Kidney capillary endothelial cell (primary cell): Measurements from ENCODE around the gene TGM1.

Source experiments
- DNase-seq: peaks from one replicate; pipeline ENCODE4 v3.0.0-alpha.2; 2018; ENCODE audit warnings: low spot score

Gene TGM1

GRCh38 chr14:24271134-24271833, 8.3 kb upstream of the TGM1 start, which contains the start of gene RABGGTA:
RABGGTA (minus strand) TSS chr14:24271597; CDS start chr14:24271115, 482 bp downstream.
- DNase-seq, result peak; percentile 74

- no peak for DNase-seq
These were observed 7.7 kb upstream of the TGM1 start for GRCh38 chr14:24270537-24271133.

GRCh38 chr14:24269910-24270536, 7.0 kb upstream of the TGM1 start:
- DNase-seq, result no peak

DNA sequence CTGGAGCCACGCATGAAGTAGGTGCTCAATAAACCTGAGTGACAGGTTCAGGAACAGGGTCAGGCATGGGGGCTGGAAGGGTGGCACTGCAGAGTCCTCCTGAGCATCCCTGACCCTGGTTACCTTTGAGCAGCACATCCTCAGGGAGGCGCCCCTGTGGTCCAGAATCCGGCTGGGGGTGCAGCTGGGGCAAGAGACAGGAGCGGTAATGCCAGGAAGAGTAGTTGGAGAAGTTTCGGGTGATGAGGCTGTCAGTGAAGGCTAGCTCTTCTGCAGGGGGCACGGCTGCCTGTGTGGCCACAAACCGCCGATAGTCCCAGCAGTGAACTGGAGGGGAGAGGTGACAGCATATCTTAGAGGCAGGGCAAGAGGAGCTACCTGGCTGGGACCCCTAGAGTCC, 6.4 kb upstream of the TGM1 start:
- no peak for DNase-seq

- DNase-seq, result no peak
These were observed 5.2 kb upstream of the TGM1 start for GRCh38 chr14:24268225-24268624.

GRCh38 chr14:24267516-24267915, 4.5 kb upstream of the TGM1 start:
- no peak for DNase-seq

DNA sequence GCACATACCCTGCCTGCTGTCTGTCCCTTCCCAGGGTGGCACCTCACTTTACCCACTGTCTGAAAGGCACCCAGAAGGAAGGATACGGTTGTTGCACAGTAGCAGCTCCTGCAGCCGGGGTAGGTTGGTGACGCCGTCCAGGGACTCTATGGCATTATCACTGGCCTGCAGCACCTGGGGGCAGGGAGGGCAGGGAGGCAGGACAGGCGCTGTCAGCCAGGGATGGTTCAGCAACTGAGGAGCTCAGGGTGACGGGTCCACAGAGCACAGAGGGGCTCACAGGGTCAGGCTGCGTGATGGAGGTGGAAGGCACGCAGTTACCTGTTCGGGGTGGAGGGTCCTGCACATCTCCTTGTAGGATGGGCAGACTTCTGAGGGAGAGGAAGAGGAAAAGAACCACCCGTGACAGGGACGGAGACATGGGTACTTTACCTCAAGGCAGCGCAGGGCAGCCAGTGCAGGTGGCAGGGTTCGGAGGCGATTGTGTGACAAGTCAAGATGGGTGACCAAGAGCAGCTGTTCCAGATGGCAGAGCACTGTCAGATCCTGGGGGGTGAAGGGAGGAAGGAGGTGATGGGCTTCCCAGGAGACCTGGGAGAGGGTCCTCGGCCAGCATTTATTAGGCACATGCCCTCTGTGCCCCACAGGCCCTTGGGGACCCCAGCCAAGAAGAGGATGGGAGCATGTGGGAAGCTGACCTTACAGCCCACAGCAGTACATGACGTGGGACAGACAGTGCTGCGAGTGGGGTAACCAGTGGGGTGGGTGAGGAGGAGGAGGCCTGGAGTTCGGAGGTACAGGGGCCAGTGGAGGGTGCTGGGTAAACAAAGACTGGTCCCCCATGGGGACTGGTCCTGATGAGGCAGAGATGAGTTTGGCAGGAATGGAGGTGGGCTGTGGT, 3.6 kb upstream of the TGM1 start:
- no peak for DNase-seq

DNA sequence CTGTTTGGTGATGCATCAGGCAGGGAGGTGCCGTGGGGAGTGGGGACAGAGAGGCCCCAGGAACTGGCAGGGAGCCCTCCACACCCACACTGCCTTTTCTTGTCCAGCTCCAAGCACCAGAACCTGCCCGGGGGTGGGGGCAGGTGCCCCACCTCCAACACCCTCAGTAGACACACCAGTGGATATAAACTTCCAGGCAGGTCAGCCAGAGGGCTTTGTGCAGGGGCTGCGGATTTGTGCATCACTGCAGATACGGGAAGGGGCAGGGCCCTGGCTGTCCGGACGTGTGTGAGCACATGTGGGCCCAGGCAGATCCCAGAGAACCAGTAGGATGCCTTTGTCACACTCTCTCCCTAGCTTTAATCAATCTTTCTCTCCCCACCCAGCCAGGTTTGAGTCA, 1.3 kb upstream of the TGM1 start:
- no peak for DNase-seq

DNA sequence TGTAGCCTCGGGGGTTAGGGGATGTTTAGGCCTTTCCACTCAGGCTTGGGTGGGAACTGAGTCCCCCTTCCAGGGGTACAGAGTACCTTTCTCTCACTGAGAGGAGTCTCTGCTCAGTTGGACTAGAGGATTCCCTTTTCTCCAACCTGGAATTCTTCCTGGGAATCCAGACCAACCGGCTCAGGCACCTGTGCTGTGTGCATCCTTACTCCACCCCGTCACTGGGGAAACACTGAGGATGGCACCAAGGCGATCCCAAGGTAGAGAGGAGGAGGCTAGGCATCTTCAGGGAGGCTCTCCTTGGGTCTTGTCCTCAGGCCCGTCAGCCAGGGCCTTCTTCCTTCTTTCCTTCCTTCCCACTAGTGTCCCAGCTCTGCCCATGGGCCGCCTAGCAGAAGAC, 871 bp upstream of the TGM1 start:
- DNase-seq, result no peak

DNA sequence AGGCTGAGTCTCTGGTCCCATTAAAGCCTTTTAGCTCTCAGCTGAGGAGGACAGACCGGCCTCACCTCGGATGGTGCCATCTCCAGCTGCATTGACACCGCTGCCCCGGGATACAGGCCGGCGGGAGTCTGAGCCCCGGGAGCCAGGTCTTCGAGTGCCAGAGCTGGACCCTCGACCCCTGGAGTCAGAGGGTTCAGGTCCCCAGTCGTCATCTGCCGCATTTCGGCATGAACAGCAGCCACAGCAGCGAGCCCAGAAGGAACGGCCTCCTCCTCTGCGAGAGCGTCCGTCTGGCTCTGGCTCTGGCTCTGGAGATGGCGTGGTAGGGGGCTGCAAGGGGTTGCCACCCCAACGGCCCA, 1.0 kb downstream of the TGM1 start:
- no peak for DNase-seq

- DNase-seq, result no peak
These were observed 1.6 kb downstream of the TGM1 start for GRCh38 chr14:24261256-24261968.

- DNase-seq, result no peak
These were observed 2.2 kb downstream of the TGM1 start for GRCh38 chr14:24260780-24261157.

DNA sequence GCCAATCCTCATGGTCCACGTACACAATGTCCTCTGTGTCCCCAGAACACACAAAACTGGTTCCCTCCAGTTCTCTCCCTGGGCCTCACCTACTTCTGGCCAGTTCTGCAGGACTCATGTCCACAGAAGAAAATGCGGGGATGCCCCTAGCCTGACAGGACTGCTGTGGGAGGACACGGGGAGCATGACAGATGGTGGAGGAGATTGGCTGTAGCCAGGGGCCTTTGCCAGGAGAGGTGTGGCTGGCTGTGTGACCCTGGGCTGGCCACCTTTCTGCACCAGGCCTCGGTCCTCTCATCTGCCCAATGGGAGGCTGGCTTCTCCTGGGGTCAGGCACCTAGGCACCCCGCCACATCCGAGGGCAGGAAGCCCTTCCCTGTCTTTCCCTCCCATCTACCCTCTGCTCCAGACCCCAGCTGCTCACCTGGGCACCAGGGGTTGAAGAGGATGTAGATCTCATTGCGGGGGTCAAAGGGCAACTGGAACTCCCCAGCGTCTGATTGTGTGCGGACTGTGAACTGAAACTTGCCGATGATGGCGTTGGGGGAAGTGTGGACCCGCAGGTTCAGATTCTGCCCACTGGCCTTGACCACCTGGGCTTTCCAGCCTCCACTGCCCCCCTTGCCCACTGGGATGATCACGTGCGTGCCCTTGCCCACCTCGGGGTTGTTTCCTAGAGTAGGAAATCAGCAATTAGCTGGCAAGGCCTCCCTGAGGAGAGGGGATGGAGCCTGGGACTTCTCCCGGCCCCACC, 2.8 kb downstream of the TGM1 start:
- DNase-seq, result no peak

DNA sequence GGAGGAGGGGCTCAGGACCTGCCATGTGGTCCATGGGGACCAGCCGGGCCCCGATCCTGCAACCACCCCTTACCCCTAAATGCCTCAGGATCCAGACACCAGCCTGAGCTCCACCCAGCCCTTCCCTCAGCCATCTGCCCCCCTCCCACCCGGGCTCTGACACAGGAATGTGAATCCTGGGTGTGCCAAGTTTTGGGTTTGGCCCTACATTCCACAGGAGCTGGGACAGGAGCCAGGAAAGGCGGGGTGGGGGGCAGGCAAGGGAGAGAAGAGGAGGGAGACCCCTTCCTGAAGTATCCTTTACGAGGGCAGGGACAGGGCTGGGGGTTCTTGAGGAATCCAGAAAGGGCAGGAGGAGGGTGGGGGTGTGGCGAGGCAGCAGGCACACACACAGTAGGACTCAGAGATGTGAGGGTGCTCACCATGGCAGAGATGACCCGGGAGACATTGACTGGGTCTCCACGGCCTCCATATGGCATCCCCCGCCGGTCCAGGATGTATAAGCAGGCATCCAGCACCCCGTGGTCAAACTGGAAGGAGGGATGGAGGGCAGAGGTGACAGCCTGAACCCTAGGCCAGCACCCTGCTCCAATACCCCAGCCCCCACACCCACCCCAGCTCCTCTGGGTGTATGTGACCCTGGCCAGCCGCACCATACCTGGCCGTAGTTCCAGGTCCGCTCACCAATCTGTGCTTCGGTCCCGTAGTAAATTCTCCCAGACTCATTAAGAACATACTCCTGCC, 3.5 kb downstream of the TGM1 start:
- DNase-seq, result no peak

- no peak for DNase-seq
These were observed 4.3 kb downstream of the TGM1 start for GRCh38 chr14:24258548-24259265.

DNA sequence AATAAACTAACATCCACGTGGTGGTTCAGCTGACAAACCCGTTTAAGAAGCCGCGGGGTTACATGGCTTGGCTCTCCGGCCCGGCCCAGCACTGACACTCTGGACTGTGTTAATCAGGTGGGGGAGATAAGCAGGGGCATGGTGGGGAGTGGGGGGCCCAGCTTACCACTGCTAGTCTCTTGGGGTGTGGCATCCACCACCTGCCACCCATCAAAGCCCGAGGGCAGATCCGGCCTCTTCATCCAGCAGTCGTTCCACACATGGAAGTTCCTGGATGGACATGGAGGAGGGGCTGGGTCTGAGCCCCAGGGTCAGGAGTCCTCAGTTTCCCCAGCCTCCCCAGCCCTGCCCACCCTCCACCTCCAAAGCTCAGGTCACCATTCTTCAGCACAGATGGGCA, 4.9 kb downstream of the TGM1 start:
- no peak for DNase-seq

DNA sequence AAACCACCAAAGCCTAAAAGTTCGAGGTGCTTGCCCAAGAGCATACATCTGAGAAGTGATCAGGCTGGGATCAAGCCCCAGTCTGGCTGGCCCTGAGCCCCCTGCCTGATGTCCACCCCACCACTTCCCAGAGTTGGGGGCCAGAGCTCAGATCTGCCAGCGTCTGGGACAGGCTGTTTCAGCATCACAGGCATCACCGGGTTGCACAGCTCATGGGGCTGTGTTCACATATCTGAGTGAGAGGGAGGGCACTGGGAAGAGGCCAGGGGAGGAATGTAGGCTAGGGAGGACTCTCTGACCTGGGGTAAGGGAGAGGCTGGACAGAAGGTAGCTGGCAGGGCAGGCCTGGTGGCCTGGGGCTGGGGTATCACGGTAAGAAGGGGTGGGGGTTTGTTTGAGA, 6.0 kb downstream of the TGM1 start:
- no peak for DNase-seq

DNA sequence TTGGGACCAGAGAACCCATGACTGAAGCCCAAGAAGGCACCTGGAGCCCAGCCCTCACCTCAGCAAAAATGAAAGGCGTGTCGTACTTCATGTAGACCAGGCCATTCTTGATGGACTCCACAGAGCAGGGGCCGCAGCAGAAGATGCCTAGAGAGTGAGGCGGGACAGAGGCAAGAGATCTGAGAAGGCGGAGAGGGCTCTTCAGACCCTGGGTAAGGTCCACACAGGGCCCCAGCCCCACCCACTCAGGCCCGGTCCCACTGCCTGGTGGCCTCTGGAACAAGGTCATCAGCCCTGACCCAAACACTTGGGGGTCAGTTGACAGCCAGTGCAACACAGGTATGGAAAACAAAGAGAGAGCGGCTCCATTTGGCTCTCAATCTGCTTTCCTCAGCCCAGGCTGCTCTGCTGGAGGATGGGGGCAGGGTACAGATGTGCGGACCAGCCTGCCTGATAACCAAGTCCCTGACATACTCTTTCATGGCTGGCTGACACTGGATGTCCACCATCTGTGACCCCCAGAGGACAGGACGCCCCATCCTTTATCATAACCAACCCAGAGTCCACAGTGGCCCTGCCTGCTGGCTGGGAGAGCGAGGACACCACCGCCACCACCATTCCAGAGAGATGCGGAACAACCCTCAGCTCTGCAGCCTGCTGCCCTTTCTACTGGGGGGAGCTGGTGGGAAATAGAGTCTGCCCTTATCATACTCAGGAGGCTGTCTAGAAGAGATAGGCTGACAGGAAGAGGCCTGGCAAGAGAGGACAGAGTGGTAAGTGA, 6.9 kb downstream of the TGM1 start:
- DNase-seq, result no peak

GRCh38 chr14:24255438-24255837, 7.5 kb downstream of the TGM1 start:
- no peak for DNase-seq
